SU-DHL-6 (cell line): ENCODE results near the gene GARNL3.

Experiments
- H2AFZ ChIP-seq: fragments of 200-600 bp; sonication (generic); 2 replicates; pipeline ENCODE4 v1.6.1; 2014; ENCODE audit warnings: low read depth, mild to moderate bottlenecking, moderate library complexity, mixed read lengths, antibody characterized with exemption, low read length; ENCODE audit not compliant: severe bottlenecking
- H3F3A ChIP-seq: fragments of 200-600 bp; shearing (Covaris generic); 2 replicates; pipeline ENCODE4 v1.6.0; 2016; ENCODE audit warnings: antibody characterized with exemption, mild to moderate bottlenecking; ENCODE audit not compliant: insufficient read depth
- H3K27ac ChIP-seq: fragments of 200-600 bp; sonication (generic); 2 replicates; pipeline ENCODE4 v1.5.1; 2016; ENCODE audit warnings: low read depth, mild to moderate bottlenecking, low read length, moderate library complexity, mixed read lengths
- H3K27me3 ChIP-seq: fragments of 200-600 bp; sonication (generic), shearing (Covaris generic); 2 replicates; pipeline ENCODE4 v1.6.0; 2014; ENCODE audit warnings: mild to moderate bottlenecking, low read length
- H3K36me3 ChIP-seq: fragments of 200-600 bp; sonication (generic); 2 replicates; pipeline ENCODE4 v1.6.1; 2014; ENCODE audit warnings: mild to moderate bottlenecking, low read length, mixed read lengths
- H3K4me2 ChIP-seq: fragments of 300-600, 200-600 bp; shearing (Covaris generic), sonication (generic); 2 replicates; pipeline ENCODE4 v1.6.0; 2014; ENCODE audit warnings: low read length, low read depth, mild to moderate bottlenecking; ENCODE audit not compliant: poor library complexity, severe bottlenecking
- H3K4me3 ChIP-seq: fragments of 200-600 bp; sonication (generic); 2 replicates; pipeline ENCODE4 v1.5.1; 2014; ENCODE audit warnings: antibody characterized with exemption, low read length, mild to moderate bottlenecking, mixed read lengths; ENCODE audit not compliant: insufficient read depth, poor library complexity, severe bottlenecking
- H3K79me2 ChIP-seq: fragments of 200-600 bp; sonication (generic); 2 replicates; pipeline ENCODE4 v1.6.1; 2014; ENCODE audit warnings: mild to moderate bottlenecking, low read length, moderate library complexity; ENCODE audit not compliant: insufficient read depth
- H3K9ac ChIP-seq: fragments of 200-600 bp; sonication (generic); 2 replicates; pipeline ENCODE4 v1.7.0; 2014; ENCODE audit warnings: mild to moderate bottlenecking, low read length
- H3K9me2 ChIP-seq: fragments of 200-600 bp; sonication (generic); replicated peaks from 2 replicates; pipeline ENCODE4 v1.6.1; 2014; ENCODE audit warnings: low read length; ENCODE audit not compliant: insufficient read depth
- H3K9me3 ChIP-seq: fragments of 200-600 bp; sonication (generic); 2 replicates; pipeline ENCODE4 v1.6.1; 2014; ENCODE audit warnings: low read length, mixed read lengths; ENCODE audit not compliant: insufficient read depth
- H4K20me1 ChIP-seq: fragments of 200-600 bp; sonication (generic); 2 replicates; pipeline ENCODE4 v1.6.1; 2014; ENCODE audit warnings: low read depth, mild to moderate bottlenecking, antibody characterized with exemption, low read length, moderate library complexity, mixed read lengths
- CTCF ChIP-seq: fragments of 200-600 bp; sonication (generic); IDR thresholded peaks from one replicate; pipeline ENCODE4 v1.5.1; 2017; ENCODE audit warnings: antibody characterized with exemption, mild to moderate bottlenecking, low read length, moderate library complexity; ENCODE audit not compliant: insufficient read depth, poor library complexity, severe bottlenecking
- EZH2phosphoT487 ChIP-seq: fragments of 200-600 bp; sonication (generic), shearing (Covaris generic); conservative IDR thresholded peaks from 2 replicates; pipeline ENCODE4 v1.6.1; 2018; ENCODE audit warnings: mild to moderate bottlenecking, antibody characterized with exemption, low read length, moderate library complexity, mixed read lengths

GARNL3 gene

GRCh38 chr9:127330501-127330900 lies 65.9 kb downstream of the GARNL3 start:
- Histone ChIP-seq H3K9ac (no peak overlapping the region), H3K9me3 (no peaks in the 10 kb centered on the region), H3K4me2 (no peak overlapping the region), H3K27me3 (no peaks in the 10 kb centered on the region), H4K20me1 (no peaks in the 10 kb centered on the region), H2AFZ (no peak overlapping the region), H3K79me2 (no peaks in the 10 kb centered on the region), H3K4me3 (no peak overlapping the region), H3K27ac (no peak overlapping the region), H3K36me3 (no peaks in the 10 kb centered on the region), H3K9me2 (no peaks in the 10 kb centered on the region), H3F3A (no peaks in the 10 kb centered on the region)
- no peak for TF ChIP-seq EZH2phosphoT487
- no peak for TF ChIP-seq CTCF

- Histone ChIP-seq H3K9ac (no peak overlapping the region), H3K4me2 (no peak overlapping the region), H3K9me2 (no peaks in the 10 kb centered on the region), H3K27me3 (no peaks in the 10 kb centered on the region), H4K20me1 (no peaks in the 10 kb centered on the region), H3K27ac (no peak overlapping the region), H3K4me3 (no peak overlapping the region), H3K79me2 (no peaks in the 10 kb centered on the region), H3F3A (no peaks in the 10 kb centered on the region), H3K9me3 (no peaks in the 10 kb centered on the region), H3K36me3 (no peaks in the 10 kb centered on the region), H2AFZ (no peak overlapping the region)
- TF ChIP-seq CTCF (no peak), EZH2phosphoT487 (no peak)
Measured at GRCh38 chr9:127333221-127334064, 68.9 kb downstream of the GARNL3 start.

GRCh38 chr9:127334725-127335124 lies 70.2 kb downstream of the GARNL3 start:
- TF ChIP-seq EZH2phosphoT487 = no peak
- TF ChIP-seq CTCF = no peak
- Histone ChIP-seq H3K27ac (no peak overlapping the region), H3K27me3 (no peaks in the 10 kb centered on the region), H3K9ac (no peak overlapping the region), H3F3A (no peaks in the 10 kb centered on the region), H3K9me2 (no peaks in the 10 kb centered on the region), H3K9me3 (no peaks in the 10 kb centered on the region), H4K20me1 (no peaks in the 10 kb centered on the region), H3K4me2 (no peak overlapping the region), H3K4me3 (no peak overlapping the region), H3K36me3 (no peaks in the 10 kb centered on the region), H3K79me2 (no peaks in the 10 kb centered on the region), H2AFZ (no peak overlapping the region)
